ENCODE data around the gene SORBS1. TPM values are rescaled to one million over a fixed set of nuclear protein-coding genes. Genes with fewer than 3 reads are reported as not detected.
A peak's percentile ranks its signal among the peaks of the same experiment; 100 is the strongest.

Gene SORBS1
- 1 to 10 TPM; 1.2 to 2.8 TPM for total RNA-seq

DNA sequence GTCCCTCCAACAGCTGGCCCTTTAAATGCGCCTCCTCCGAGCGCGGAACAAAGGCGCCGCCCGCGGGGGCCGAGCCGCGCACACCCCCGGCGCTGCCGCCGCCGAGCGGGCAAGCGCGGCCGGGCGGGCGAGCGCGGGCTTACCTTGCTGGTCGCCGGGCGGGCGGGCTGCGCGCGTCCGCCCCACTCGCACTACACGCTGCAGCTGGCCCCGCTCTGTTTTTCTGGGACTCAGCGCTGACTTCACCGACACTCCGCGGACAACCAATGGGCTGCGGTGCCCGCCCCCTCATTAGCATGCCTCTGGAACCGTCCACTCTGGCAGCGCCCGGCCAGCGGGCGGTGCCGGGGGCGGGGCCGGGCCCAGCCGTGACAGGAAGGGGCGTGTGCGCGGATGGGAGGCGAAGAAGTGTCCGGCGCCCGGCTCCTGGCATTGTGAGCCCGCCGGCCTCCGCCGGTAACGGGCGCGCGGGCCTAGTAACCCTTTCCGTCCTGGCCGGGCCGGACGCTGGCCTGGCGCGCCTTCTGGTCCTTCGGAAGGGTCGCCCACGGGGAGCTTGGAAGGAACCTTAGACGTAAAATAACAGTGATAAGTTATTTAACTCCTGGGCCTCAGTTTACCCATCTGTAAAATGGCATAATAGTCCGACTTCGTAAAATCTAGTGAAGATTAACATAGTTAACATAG, at the start of gene SORBS1:
Gene SORBS1, minus strand, starts transcription at position 195 of the 687 bp plus-strand sequence. CDS start 120,236 bp downstream, outside the sequence.
- Mint-ChIP-seq H3K36me3 (no peaks in the 10 kb centered on the region), H3K9me3 (no peaks in the 10 kb centered on the region), H3K27ac (peak within 1 kb of the TSS; percentile 56 to 93)
- ATAC-seq (peak; percentile 99), DNase-seq (ENCODE audit: low spot score in 2 of 2) (peak; percentile 87 to 94)

GRCh38 chr10:95610727-95611126, 49.6 kb upstream of the SORBS1 start:
- ATAC-seq (no peak), DNase-seq (ENCODE audit: low spot score in 2 of 2) (no peak)
- H3K36me3 Mint-ChIP-seq: peaks cover 14 to 38% of the 10 kb centered on the region in 2 donors
- H3K9me3 Mint-ChIP-seq: no peaks in the 10 kb centered on the region
- H3K27ac Mint-ChIP-seq: no peak overlapping the region

- DNase-seq (ENCODE audit: low spot score in 2 of 2): no peak
Measured at GRCh38 chr10:95606922-95607321, 45.8 kb upstream of the SORBS1 start.

GRCh38 chr10:95605163-95605562, 44.0 kb upstream of the SORBS1 start:
- no peaks in the 10 kb centered on the region for H3K9me3 Mint-ChIP-seq
- no peak for ATAC-seq
- H3K27ac Mint-ChIP-seq: no peak overlapping the region
- peaks cover 0 to 10% of the 10 kb centered on the region in 2 donors for H3K36me3 Mint-ChIP-seq
- DNase-seq (ENCODE audit: low spot score in 2 of 2): no peak

More at GRCh38 chr10:95606922-95607321, 45.8 kb upstream of the SORBS1 start:
- Mint-ChIP-seq H3K9me3 (no peaks in the 10 kb centered on the region), H3K36me3 (peaks cover 0 to 18% of the 10 kb centered on the region in 2 donors), H3K27ac (peak overlapping the region in 1 of 2 donors; percentile 1)
- no peak for ATAC-seq

- no peak for ATAC-seq
- DNase-seq (ENCODE audit: low spot score in 2 of 2): no peak
- no peaks in the 10 kb centered on the region for H3K9me3 Mint-ChIP-seq
- peaks cover 0 to 10% of the 10 kb centered on the region in 2 donors for H3K36me3 Mint-ChIP-seq
- peak overlapping the region in 1 of 2 donors; percentile 24 for H3K27ac Mint-ChIP-seq
Measured at GRCh38 chr10:95604630-95605029, 43.5 kb upstream of the SORBS1 start.

GRCh38 chr10:95602382-95602781, 41.2 kb upstream of the SORBS1 start:
- DNase-seq (ENCODE audit: low spot score in 2 of 2) (no peak), ATAC-seq (no peak)
- H3K9me3 Mint-ChIP-seq: no peaks in the 10 kb centered on the region
- H3K27ac Mint-ChIP-seq: no peak overlapping the region
- H3K36me3 Mint-ChIP-seq: peaks cover 0 to 10% of the 10 kb centered on the region in 2 donors

GRCh38 chr10:95601116-95601719, 40.0 kb upstream of the SORBS1 start:
- H3K27ac Mint-ChIP-seq: no peak overlapping the region
- ATAC-seq (peak; percentile 73 to 78), DNase-seq (ENCODE audit: low spot score in 2 of 2) (peak in 1 of 2 donors; percentile 55)
- H3K36me3 Mint-ChIP-seq: peaks cover 0 to 8% of the 10 kb centered on the region in 2 donors
- H3K9me3 Mint-ChIP-seq: no peaks in the 10 kb centered on the region

DNA sequence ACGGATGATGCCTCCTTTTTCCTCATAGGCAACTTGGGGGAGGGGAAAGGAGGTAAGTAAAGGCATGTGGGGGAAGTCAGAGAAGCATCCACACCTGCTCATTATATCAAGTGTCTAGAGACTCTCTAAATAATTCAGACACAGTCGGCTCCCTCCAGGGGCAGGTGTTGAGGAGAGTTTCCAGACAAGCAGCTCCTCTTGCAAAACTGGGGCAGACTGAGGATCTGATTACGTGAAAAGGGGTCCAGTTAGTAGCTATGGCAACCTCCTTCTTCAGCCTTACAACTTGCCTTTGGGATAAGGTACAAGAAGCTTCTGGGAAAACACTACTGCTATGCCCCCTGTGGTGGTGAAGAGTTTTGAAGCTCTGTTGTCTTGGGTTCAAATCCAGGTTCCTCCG, 39.0 kb upstream of the SORBS1 start:
- ATAC-seq: no peak
- H3K27ac Mint-ChIP-seq: no peak overlapping the region
- no peaks in the 10 kb centered on the region for H3K36me3 Mint-ChIP-seq
- no peak for DNase-seq (ENCODE audit: low spot score in 2 of 2)
- H3K9me3 Mint-ChIP-seq: no peaks in the 10 kb centered on the region

GRCh38 chr10:95597788-95598187, 36.6 kb upstream of the SORBS1 start:
- Mint-ChIP-seq H3K36me3 (no peaks in the 10 kb centered on the region), H3K9me3 (no peaks in the 10 kb centered on the region), H3K27ac (no peak overlapping the region)
- no peak for DNase-seq (ENCODE audit: low spot score in 2 of 2)
- no peak for ATAC-seq

- Mint-ChIP-seq H3K36me3 (no peaks in the 10 kb centered on the region), H3K27ac (no peak overlapping the region), H3K9me3 (no peaks in the 10 kb centered on the region)
- no peak for DNase-seq (ENCODE audit: low spot score in 2 of 2)
- no peak for ATAC-seq
Measured at GRCh38 chr10:95588025-95588424, 26.9 kb upstream of the SORBS1 start.

GRCh38 chr10:95579835-95580535, 18.8 kb upstream of the SORBS1 start:
- Mint-ChIP-seq H3K36me3 (no peaks in the 10 kb centered on the region), H3K9me3 (no peaks in the 10 kb centered on the region), H3K27ac (no peak overlapping the region)
- ATAC-seq: no peak
- DNase-seq (ENCODE audit: low spot score in 2 of 2): no peak

GRCh38 chr10:95579292-95579691, 18.1 kb upstream of the SORBS1 start:
- ATAC-seq (no peak), DNase-seq (ENCODE audit: low spot score in 2 of 2) (no peak)
- Mint-ChIP-seq H3K36me3 (no peaks in the 10 kb centered on the region), H3K27ac (no peak overlapping the region), H3K9me3 (no peaks in the 10 kb centered on the region)

DNA sequence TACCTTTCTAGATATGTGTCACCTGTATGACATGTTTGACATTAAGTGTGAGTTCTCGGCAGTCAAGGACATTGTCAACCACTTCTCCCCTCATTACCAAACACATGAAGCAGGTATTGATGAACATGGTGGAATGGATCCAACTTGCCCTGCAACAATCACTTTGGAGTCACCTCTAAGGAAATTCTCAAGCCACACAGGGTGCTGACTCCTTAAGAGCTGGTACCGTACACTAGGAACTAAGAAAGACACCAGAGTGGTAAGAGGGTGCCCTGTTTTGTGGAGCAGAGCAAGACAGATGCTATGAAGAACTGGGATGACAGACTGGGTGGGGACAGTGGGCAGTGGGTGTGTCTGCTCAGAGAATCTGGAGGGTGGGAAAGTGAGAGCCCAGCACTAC, 17.4 kb upstream of the SORBS1 start:
- no peak overlapping the region for H3K27ac Mint-ChIP-seq
- no peak for ATAC-seq
- no peaks in the 10 kb centered on the region for H3K36me3 Mint-ChIP-seq
- H3K9me3 Mint-ChIP-seq: no peaks in the 10 kb centered on the region
- no peak for DNase-seq (ENCODE audit: low spot score in 2 of 2)

GRCh38 chr10:95574649-95575365, 13.6 kb upstream of the SORBS1 start:
- DNase-seq (ENCODE audit: low spot score in 2 of 2) (no peak), ATAC-seq (no peak)
- Mint-ChIP-seq H3K36me3 (no peaks in the 10 kb centered on the region), H3K27ac (no peak overlapping the region), H3K9me3 (no peaks in the 10 kb centered on the region)

- DNase-seq (ENCODE audit: low spot score in 2 of 2) (no peak), ATAC-seq (no peak)
- no peaks in the 10 kb centered on the region for H3K9me3 Mint-ChIP-seq
- H3K36me3 Mint-ChIP-seq: no peaks in the 10 kb centered on the region
- H3K27ac Mint-ChIP-seq: no peak overlapping the region
Measured at GRCh38 chr10:95573964-95574604, 12.9 kb upstream of the SORBS1 start.

GRCh38 chr10:95573527-95573926, 12.4 kb upstream of the SORBS1 start:
- ATAC-seq (no peak), DNase-seq (ENCODE audit: low spot score in 2 of 2) (no peak)
- Mint-ChIP-seq H3K9me3 (no peaks in the 10 kb centered on the region), H3K36me3 (no peaks in the 10 kb centered on the region), H3K27ac (no peak overlapping the region)
